Right lobe of liver (tissue), 4 donors: Measurements from ENCODE around the gene CHMP2A.

Experiments used
- CTCF ChIP-seq, 4 donors: fragments of 200-600 bp in 3 of 4; fragments of 450-650 bp in 1 of 4; IDR thresholded peaks; one replicate each; pipeline versions ENCODE4 v1.5.1 to v1.8.0; 2016 to 2022; ENCODE audit warnings: antibody characterized with exemption in 4 of 4, mild to moderate bottlenecking in 2 of 4
- POLR2A ChIP-seq: fragments of 450-650 bp; IDR thresholded peaks from one replicate; pipeline ENCODE4 v1.6.1; 2017; ENCODE audit warnings: antibody characterized with exemption, mild to moderate bottlenecking
- donor health status: DM: no; HTN: no; CAD: no.
- donor health status: DM: no; HTN: no; CAD: no.
- donor health status: DM: no; HTN: yes; CAD: no.

GRCh38 chr19:58529405-58529804 lies 25.5 kb downstream of the CHMP2A start:
- TF ChIP-seq POLR2A = no peak
- TF ChIP-seq CTCF (IDR thresholded peaks at IDR 0.05) = no peak
